GM23338 (cell line): Measurements from ENCODE around the gene CDC42BPG.

Experiments
- EZH2 ChIP-seq: fragments of 200-600 bp; sonication (generic); IDR thresholded peaks from one replicate; pipeline ENCODE4 v1.8.0; 2017; ENCODE audit warnings: antibody characterized with exemption, mild to moderate bottlenecking, low read depth; ENCODE audit not compliant: unreplicated experiment
- EZH2phosphoT487 ChIP-seq: fragments of 200-600 bp; sonication (generic); IDR thresholded peaks from one replicate; pipeline ENCODE4 v1.8.1; 2018; ENCODE audit warnings: antibody characterized with exemption; ENCODE audit not compliant: unreplicated experiment
- JUNB ChIP-seq: IDR thresholded peaks from one replicate; pipeline ENCODE4 v1.6.1; 2016; ENCODE audit warnings: antibody characterized with exemption; ENCODE audit not compliant: unreplicated experiment
- NANOG ChIP-seq: IDR thresholded peaks from 2 replicates; pipeline ENCODE4 v1.6.1; 2016; ENCODE audit warnings: antibody characterized with exemption, borderline replicate concordance
- POLR2AphosphoS5 ChIP-seq: IDR thresholded peaks from 2 replicates; pipeline ENCODE4 v1.6.1; 2016; ENCODE audit warnings: antibody characterized with exemption, low read depth
- STAT1 ChIP-seq: IDR thresholded peaks from one replicate; pipeline ENCODE4 v1.6.1; 2016; ENCODE audit warnings: antibody characterized with exemption; ENCODE audit not compliant: unreplicated experiment
- TF ChIP-seq, protein P1 (sequence below), 2 experiments: fragments of 200-600 bp in 1 of 2; sonication (generic) in 1 of 2; conservative IDR thresholded peaks; 2 replicates each; pipeline versions ENCODE4 v1.5.1 to v1.6.1; 2016 to 2017; ENCODE audit warnings: antibody characterized with exemption in 2 of 2, low read depth in 2 of 2, mild to moderate bottlenecking in 2 of 2, moderate library complexity in 1 of 2
- TF ChIP-seq, protein P2 (sequence below): IDR thresholded peaks from one replicate; pipeline ENCODE4 v1.6.1; 2018; ENCODE audit warnings: antibody characterized with exemption; ENCODE audit not compliant: unreplicated experiment

DNA sequence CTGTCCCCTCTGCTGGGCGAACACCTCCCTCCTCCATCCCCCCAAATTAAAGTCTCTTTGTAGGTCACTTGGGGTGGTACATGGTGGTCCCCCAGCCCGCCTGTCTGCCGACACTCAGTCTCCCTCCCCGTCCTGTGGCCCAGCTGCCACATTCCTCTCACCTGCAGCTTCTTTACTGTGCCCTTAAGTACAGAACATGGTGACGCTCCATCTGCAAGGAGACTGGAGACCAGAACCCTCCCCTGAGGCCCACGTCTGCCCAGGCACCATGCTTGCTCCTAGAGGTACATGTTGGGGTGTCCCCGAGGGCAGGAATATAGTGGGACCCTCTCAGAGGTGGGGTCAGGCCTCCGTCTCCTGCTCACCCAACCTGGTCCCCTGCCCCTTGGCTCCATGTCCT lies 39.6 kb upstream of the CDC42BPG start:
- TF ChIP-seq, protein P1, sequence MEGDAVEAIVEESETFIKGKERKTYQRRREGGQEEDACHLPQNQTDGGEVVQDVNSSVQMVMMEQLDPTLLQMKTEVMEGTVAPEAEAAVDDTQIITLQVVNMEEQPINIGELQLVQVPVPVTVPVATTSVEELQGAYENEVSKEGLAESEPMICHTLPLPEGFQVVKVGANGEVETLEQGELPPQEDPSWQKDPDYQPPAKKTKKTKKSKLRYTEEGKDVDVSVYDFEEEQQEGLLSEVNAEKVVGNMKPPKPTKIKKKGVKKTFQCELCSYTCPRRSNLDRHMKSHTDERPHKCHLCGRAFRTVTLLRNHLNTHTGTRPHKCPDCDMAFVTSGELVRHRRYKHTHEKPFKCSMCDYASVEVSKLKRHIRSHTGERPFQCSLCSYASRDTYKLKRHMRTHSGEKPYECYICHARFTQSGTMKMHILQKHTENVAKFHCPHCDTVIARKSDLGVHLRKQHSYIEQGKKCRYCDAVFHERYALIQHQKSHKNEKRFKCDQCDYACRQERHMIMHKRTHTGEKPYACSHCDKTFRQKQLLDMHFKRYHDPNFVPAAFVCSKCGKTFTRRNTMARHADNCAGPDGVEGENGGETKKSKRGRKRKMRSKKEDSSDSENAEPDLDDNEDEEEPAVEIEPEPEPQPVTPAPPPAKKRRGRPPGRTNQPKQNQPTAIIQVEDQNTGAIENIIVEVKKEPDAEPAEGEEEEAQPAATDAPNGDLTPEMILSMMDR (conservative IDR thresholded peaks at IDR 0.05; ENCODE audit: low read depth in 2 of 2) = no peak
- no peak for TF ChIP-seq EZH2
- no peak for TF ChIP-seq EZH2phosphoT487
- TF ChIP-seq STAT1 = no peak
- TF ChIP-seq NANOG = no peak
- TF ChIP-seq POLR2AphosphoS5 = no peak
- TF ChIP-seq, protein P2, sequence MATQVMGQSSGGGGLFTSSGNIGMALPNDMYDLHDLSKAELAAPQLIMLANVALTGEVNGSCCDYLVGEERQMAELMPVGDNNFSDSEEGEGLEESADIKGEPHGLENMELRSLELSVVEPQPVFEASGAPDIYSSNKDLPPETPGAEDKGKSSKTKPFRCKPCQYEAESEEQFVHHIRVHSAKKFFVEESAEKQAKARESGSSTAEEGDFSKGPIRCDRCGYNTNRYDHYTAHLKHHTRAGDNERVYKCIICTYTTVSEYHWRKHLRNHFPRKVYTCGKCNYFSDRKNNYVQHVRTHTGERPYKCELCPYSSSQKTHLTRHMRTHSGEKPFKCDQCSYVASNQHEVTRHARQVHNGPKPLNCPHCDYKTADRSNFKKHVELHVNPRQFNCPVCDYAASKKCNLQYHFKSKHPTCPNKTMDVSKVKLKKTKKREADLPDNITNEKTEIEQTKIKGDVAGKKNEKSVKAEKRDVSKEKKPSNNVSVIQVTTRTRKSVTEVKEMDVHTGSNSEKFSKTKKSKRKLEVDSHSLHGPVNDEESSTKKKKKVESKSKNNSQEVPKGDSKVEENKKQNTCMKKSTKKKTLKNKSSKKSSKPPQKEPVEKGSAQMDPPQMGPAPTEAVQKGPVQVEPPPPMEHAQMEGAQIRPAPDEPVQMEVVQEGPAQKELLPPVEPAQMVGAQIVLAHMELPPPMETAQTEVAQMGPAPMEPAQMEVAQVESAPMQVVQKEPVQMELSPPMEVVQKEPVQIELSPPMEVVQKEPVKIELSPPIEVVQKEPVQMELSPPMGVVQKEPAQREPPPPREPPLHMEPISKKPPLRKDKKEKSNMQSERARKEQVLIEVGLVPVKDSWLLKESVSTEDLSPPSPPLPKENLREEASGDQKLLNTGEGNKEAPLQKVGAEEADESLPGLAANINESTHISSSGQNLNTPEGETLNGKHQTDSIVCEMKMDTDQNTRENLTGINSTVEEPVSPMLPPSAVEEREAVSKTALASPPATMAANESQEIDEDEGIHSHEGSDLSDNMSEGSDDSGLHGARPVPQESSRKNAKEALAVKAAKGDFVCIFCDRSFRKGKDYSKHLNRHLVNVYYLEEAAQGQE = no peak
- no peak for TF ChIP-seq JUNB
